Right lobe of liver (tissue), 6 donors: ENCODE data around the gene CFAP61. TPM values are rescaled to one million over a fixed set of nuclear protein-coding genes. Genes with fewer than 3 reads are reported as not detected.

ENCODE experiments used
- ATAC-seq, 4 donors: fragments of 200-7000 bp; cut with Tn5 transposase; one replicate each; pipeline ENCODE4 v1.9.1; 2020; ENCODE audit warnings: mild to moderate bottlenecking in 4 of 4, moderate library complexity in 4 of 4
- DNase-seq, 3 donors: peaks; one replicate each; pipeline ENCODE4 v3.0.0-alpha.2; 2020
- H3K27ac ChIP-seq, 3 donors: fragments of 200-600 bp; one replicate each; pipeline ENCODE4 v1.8.0; 2022
- H3K27me3 ChIP-seq, 2 donors: fragments of 200-600 bp; one replicate each; pipeline ENCODE4 v1.8.0; 2022
- H3K36me3 ChIP-seq, 4 donors: fragments of 200-600 bp; sonication (generic) in 1 of 4; one replicate each; pipeline versions ENCODE4 v1.5.1 to v1.8.0; 2017 to 2022; ENCODE audit warnings: control low read depth in 1 of 4
- H3K4me1 ChIP-seq, 4 donors: fragments of 200-600 bp; sonication (generic) in 1 of 4; one replicate each; pipeline versions ENCODE4 v1.5.1 to v1.8.0; 2017 to 2022; ENCODE audit warnings: control low read depth in 1 of 4
- H3K4me3 ChIP-seq, 3 donors: fragments of 200-600 bp; one replicate each; pipeline ENCODE4 v1.8.0; 2022
- H3K9me3 ChIP-seq, 4 donors: fragments of 200-600 bp; sonication (generic) in 1 of 4; one replicate each; pipeline versions ENCODE4 v1.5.1 to v1.8.0; 2017 to 2022; ENCODE audit warnings: control low read depth in 1 of 4
- POLR2A ChIP-seq: fragments of 450-650 bp; IDR thresholded peaks from one replicate; pipeline ENCODE4 v1.6.1; 2017; ENCODE audit warnings: antibody characterized with exemption, mild to moderate bottlenecking
- WGBS: methylation state at CpG from one replicate; pipeline ENCODE4 v1.1.6; 2018; ENCODE audit warnings: low coverage, low lambda C conversion rate; ENCODE audit not compliant: insufficient coverage; ENCODE audit errors: missing lambda C conversion rate; 5-methylcytosine and 5-hydroxymethylcytosine counted together
- intact Hi-C, 2 donors: fragments of 100-400 bp; cut with DNase I; formaldehyde crosslinking; loops; one replicate each; pipeline versions ENCODE4 v1.11.2 to v1.14.1; 2022
- total RNA-seq, 6 experiments: library from RNA; depleted of rRNA in 2 of 6; stranded (reverse); fragments of >200 nt in 2 of 6; fragmentation: NEBNext Ultra II Directional in 3 of 6; extraction: Animal tissue kit (Norgen Biotek cat#: 25700) in 3 of 6; gene quantifications; one replicate each; pipeline versions ENCODE4 v1.1.0 to v1.2.4, GENCODE V29; 2016 to 2023
- TF ChIP-seq, protein P1 (sequence below), 4 donors: fragments of 200-600 bp in 3 of 4; fragments of 450-650 bp in 1 of 4; IDR thresholded peaks; one replicate each; pipeline versions ENCODE4 v1.5.1 to v1.8.0; 2016 to 2022; ENCODE audit warnings: antibody characterized with exemption in 4 of 4, mild to moderate bottlenecking in 2 of 4
- donor health status: DM: no; HTN: yes; CAD: no.
- donor health status: DM: no; HTN: no; CAD: no.
- donor health status: DM: no; HTN: no; CAD: no.
- donor health status: DM: no; HTN: yes; CAD: no.
- donor health status: DM: no; HTN: yes; CAD: no.

Gene CFAP61
- total RNA-seq, 6 experiments from 2014 or later: not detected

DNA sequence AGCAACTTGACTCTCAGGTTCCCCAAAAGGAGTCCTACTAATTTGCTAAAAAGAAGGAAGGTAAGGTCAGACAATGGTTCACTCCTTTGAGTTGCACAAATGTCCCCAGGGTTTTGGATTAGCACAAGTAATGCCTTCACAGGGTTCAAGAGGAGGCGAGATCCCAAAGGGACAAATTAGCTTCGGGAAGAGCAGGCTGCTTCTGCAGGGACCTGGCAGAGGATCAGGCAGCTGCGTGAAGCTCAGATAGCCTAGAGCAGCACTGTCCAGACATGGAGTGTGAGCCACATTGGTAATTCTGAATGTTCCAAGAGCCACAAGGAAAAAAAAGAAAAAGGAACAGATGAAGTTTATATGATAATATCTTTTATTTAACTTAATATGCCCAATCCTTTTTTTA lies 115.4 kb downstream of the CFAP61 start:
- Histone ChIP-seq H3K27me3 (no peaks in the 10 kb centered on the region), H3K4me3 (no peak overlapping the region), H3K4me1 (no peaks in the 10 kb centered on the region), H3K9me3 (no peaks in the 10 kb centered on the region), H3K27ac (no peak overlapping the region), H3K36me3 (no peaks in the 10 kb centered on the region)
- ATAC-seq (no peak), DNase-seq (no peak)
- intact Hi-C loops: no loop called here
- WGBS: 48% methylated on average over 2 of the region's 3 CpGs
- TF ChIP-seq, protein P1, sequence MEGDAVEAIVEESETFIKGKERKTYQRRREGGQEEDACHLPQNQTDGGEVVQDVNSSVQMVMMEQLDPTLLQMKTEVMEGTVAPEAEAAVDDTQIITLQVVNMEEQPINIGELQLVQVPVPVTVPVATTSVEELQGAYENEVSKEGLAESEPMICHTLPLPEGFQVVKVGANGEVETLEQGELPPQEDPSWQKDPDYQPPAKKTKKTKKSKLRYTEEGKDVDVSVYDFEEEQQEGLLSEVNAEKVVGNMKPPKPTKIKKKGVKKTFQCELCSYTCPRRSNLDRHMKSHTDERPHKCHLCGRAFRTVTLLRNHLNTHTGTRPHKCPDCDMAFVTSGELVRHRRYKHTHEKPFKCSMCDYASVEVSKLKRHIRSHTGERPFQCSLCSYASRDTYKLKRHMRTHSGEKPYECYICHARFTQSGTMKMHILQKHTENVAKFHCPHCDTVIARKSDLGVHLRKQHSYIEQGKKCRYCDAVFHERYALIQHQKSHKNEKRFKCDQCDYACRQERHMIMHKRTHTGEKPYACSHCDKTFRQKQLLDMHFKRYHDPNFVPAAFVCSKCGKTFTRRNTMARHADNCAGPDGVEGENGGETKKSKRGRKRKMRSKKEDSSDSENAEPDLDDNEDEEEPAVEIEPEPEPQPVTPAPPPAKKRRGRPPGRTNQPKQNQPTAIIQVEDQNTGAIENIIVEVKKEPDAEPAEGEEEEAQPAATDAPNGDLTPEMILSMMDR (IDR thresholded peaks at IDR 0.05): no peak
- TF ChIP-seq POLR2A: no peak

DNA sequence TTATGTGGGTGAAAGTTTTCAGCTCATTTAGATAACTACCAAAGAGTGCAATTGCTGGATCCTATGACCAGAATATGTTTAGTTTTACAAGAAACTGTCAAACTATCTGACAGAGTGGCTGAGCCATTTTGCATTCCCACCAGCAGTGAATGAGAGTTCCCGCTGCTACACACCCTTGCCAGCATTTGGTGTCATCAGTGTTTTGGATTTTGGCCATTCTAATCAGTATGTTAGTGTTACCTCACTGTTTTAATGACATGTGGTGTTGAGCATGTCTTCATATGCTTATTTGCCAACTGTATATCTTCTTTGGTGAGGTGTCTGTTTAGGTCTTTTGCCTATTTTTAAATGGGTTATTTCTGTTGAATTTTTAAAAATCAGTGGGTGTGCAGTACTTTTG lies 120.9 kb downstream of the CFAP61 start:
- WGBS: 41% methylated on average over 1 of the region's 1 CpG

DNA sequence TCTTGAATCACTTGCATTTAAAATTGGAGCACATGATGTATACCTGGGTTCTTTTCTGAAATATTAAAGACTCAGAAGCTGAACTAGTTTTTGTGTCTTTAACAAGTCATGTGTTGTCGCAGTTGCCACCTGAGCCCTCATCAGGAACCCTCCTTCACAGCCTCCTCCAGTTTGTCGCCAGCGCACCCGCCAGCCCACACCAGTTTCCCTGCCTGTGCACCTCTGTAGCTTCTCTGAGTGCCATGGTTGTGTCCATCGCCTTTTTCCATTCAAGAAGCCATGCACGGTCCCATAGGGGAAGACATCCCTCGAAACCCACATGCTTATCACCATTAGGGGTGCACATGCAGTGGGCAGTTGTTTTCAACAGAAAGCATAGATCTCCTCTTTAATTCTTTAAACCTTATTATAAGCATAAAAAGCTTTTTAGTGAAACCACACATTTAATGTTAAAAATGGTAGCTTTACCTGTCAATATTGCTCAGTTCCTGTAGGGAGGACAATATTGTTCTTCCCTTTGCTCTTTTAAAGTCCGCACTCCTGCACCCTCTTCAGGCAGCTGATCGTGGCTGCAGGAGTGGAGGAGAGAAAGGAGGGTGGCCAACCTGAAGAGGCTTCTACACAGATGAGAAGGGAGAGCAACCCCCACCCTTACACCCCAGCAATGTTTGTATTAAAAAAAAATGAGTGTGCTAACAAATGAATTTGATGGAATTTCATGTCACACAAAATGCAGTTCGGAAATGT lies 121.9 kb downstream of the CFAP61 start:
- ATAC-seq: no peak
- H3K36me3 ChIP-seq: no peaks in the 10 kb centered on the region
- no peaks in the 10 kb centered on the region for H3K9me3 ChIP-seq
- no peaks in the 10 kb centered on the region for H3K4me1 ChIP-seq
- H3K27ac ChIP-seq: no peak overlapping the region
- TF ChIP-seq, protein P1 (IDR thresholded peaks at IDR 0.05): no peak
- TF ChIP-seq POLR2A: no peak
- no peak for DNase-seq
- H3K27me3 ChIP-seq: no peaks in the 10 kb centered on the region
- intact Hi-C loops: no loop called here
- WGBS: 62% methylated on average over 10 of the region's 10 CpGs
- H3K4me3 ChIP-seq: no peak overlapping the region

More for the DNA sequence above, 120.9 kb downstream of the CFAP61 start:
- H3K9me3 ChIP-seq: no peaks in the 10 kb centered on the region
- no peaks in the 10 kb centered on the region for H3K4me1 ChIP-seq
- no peak for TF ChIP-seq POLR2A
- TF ChIP-seq, protein P1 (IDR thresholded peaks at IDR 0.05): no peak
- H3K4me3 ChIP-seq: no peak overlapping the region
- no peaks in the 10 kb centered on the region for H3K36me3 ChIP-seq
- no peaks in the 10 kb centered on the region for H3K27me3 ChIP-seq
- no peak overlapping the region for H3K27ac ChIP-seq
- ATAC-seq (no peak), DNase-seq (no peak)
- intact Hi-C loops: no loop called here

DNA sequence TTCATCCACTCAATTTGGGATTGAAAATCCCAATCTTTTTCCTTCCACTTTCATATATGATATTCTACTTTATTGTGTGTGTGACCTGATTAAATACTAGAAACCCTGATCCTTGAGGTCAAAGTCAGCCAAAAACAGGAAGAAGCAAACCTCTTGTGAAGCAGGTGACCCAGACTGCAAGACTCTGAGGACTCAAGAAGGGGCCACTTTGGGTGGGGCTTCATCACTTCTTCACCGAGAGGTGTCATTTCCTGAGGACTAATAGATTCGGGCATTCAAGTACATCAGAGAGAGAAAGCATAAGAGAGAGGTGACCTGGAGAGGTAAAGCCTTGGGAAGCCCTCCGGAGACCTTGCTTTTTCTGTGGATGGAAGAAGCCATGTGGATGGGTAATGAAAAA lies 129.0 kb downstream of the CFAP61 start:
- 33% methylated on average over 2 of the region's 3 CpGs for WGBS
- DNase-seq: no peak
- TF ChIP-seq, protein P1 (IDR thresholded peaks at IDR 0.05): no peak
- TF ChIP-seq POLR2A: no peak

More for the DNA sequence above, 129.0 kb downstream of the CFAP61 start:
- Histone ChIP-seq H3K4me1 (no peaks in the 10 kb centered on the region), H3K9me3 (no peaks in the 10 kb centered on the region), H3K27ac (no peak overlapping the region), H3K27me3 (no peaks in the 10 kb centered on the region), H3K36me3 (no peaks in the 10 kb centered on the region), H3K4me3 (no peak overlapping the region)
- intact Hi-C loops: no loop called here
- ATAC-seq: peak in 1 of 4 donors; percentile 22
